HepG2 (cell line): ENCODE data around the gene LRRFIP2.

ENCODE experiments used
- BRCA1 ChIP-seq: sonication (generic); formaldehyde crosslinking; IDR thresholded peaks from 2 replicates; pipeline ENCODE4 v1.4.0; 2020; ENCODE audit warnings: missing genetic modification reagents
- CREB1 ChIP-seq, 2 experiments: fragments of 450-650 bp in 1 of 2; IDR thresholded peaks; 2 replicates each; pipeline ENCODE4 v1.6.1; 2016 to 2017; ENCODE audit warnings: control low read depth in 1 of 2, mild to moderate bottlenecking in 1 of 2, missing compliant biosample characterization in 1 of 2, missing genetic modification characterization in 1 of 2
- HNRNPH1 ChIP-seq: fragments of 200-400 bp; formaldehyde crosslinking; optimal IDR thresholded peaks from 2 replicates; pipeline ENCODE3; 2017; ENCODE audit warnings: mild to moderate bottlenecking, low read depth, low read length
- ZNF549 ChIP-seq: sonication (generic); formaldehyde crosslinking; IDR thresholded peaks from 2 replicates; pipeline ENCODE4 v1.5.0; 2020; ENCODE audit warnings: missing genetic modification reagents
- TF ChIP-seq, protein P1 (sequence below): sonication (generic); formaldehyde crosslinking; IDR thresholded peaks from 2 replicates; pipeline ENCODE4 v1.5.0; 2020; ENCODE audit warnings: mild to moderate bottlenecking, missing genetic modification reagents, borderline replicate concordance
- TF ChIP-seq, protein P2 (sequence below): sonication (generic); formaldehyde crosslinking; IDR thresholded peaks from 2 replicates; pipeline ENCODE4 v1.4.0; 2020; ENCODE audit warnings: mild to moderate bottlenecking, missing genetic modification reagents, borderline replicate concordance

- TF ChIP-seq, protein P1, sequence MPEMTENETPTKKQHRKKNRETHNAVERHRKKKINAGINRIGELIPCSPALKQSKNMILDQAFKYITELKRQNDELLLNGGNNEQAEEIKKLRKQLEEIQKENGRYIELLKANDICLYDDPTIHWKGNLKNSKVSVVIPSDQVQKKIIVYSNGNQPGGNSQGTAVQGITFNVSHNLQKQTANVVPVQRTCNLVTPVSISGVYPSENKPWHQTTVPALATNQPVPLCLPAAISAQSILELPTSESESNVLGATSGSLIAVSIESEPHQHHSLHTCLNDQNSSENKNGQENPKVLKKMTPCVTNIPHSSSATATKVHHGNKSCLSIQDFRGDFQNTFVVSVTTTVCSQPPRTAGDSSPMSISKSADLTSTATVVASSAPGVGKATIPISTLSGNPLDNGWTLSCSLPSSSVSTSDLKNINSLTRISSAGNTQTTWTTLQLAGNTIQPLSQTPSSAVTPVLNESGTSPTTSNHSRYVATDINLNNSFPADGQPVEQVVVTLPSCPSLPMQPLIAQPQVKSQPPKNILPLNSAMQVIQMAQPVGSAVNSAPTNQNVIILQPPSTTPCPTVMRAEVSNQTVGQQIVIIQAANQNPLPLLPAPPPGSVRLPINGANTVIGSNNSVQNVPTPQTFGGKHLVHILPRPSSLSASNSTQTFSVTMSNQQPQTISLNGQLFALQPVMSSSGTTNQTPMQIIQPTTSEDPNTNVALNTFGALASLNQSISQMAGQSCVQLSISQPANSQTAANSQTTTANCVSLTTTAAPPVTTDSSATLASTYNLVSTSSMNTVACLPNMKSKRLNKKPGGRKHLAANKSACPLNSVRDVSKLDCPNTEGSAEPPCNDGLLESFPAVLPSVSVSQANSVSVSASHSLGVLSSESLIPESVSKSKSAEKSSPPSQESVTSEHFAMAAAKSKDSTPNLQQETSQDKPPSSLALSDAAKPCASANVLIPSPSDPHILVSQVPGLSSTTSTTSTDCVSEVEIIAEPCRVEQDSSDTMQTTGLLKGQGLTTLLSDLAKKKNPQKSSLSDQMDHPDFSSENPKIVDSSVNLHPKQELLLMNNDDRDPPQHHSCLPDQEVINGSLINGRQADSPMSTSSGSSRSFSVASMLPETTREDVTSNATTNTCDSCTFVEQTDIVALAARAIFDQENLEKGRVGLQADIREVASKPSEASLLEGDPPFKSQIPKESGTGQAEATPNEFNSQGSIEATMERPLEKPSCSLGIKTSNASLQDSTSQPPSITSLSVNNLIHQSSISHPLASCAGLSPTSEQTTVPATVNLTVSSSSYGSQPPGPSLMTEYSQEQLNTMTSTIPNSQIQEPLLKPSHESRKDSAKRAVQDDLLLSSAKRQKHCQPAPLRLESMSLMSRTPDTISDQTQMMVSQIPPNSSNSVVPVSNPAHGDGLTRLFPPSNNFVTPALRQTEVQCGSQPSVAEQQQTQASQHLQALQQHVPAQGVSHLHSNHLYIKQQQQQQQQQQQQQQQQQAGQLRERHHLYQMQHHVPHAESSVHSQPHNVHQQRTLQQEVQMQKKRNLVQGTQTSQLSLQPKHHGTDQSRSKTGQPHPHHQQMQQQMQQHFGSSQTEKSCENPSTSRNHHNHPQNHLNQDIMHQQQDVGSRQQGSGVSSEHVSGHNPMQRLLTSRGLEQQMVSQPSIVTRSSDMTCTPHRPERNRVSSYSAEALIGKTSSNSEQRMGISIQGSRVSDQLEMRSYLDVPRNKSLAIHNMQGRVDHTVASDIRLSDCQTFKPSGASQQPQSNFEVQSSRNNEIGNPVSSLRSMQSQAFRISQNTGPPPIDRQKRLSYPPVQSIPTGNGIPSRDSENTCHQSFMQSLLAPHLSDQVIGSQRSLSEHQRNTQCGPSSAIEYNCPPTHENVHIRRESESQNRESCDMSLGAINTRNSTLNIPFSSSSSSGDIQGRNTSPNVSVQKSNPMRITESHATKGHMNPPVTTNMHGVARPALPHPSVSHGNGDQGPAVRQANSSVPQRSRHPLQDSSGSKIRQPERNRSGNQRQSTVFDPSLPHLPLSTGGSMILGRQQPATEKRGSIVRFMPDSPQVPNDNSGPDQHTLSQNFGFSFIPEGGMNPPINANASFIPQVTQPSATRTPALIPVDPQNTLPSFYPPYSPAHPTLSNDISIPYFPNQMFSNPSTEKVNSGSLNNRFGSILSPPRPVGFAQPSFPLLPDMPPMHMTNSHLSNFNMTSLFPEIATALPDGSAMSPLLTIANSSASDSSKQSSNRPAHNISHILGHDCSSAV (CRISPR knock-in tag) = no peak
- TF ChIP-seq, protein P2, sequence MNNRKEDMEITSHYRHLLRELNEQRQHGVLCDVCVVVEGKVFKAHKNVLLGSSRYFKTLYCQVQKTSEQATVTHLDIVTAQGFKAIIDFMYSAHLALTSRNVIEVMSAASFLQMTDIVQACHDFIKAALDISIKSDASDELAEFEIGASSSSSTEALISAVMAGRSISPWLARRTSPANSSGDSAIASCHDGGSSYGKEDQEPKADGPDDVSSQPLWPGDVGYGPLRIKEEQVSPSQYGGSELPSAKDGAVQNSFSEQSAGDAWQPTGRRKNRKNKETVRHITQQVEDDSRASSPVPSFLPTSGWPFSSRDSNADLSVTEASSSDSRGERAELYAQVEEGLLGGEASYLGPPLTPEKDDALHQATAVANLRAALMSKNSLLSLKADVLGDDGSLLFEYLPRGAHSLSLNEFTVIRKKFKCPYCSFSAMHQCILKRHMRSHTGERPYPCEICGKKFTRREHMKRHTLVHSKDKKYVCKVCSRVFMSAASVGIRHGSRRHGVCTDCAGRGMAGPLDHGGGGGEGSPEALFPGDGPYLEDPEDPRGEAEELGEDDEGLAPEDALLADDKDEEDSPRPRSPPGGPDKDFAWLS = no peak
- no peak for TF ChIP-seq BRCA1
- no peak for TF ChIP-seq CREB1 (IDR thresholded peaks at IDR 0.05)
- TF ChIP-seq CREB1 (CRISPR knock-in tag; IDR thresholded peaks at IDR 0.05) = no peak
- no peak for TF ChIP-seq ZNF549
- no peak for TF ChIP-seq HNRNPH1
Measured at GRCh38 chr3:37094636-37095035, 79.7 kb downstream of the LRRFIP2 start.
